ENCODE data around the gene CCDC88C. TPM values are rescaled to one million over a fixed set of nuclear protein-coding genes. Genes with fewer than 3 reads are reported as not detected.

CCDC88C gene
- total RNA-seq, 1 experiment from 2014 or later, result 19.7 TPM

GRCh38 chr14:91270188-91270587 is 147.4 kb downstream of the CCDC88C start:
- Histone ChIP-seq H3K4me3 (ENCODE audit: low read length) (no peak overlapping the region), H3K4me1 (ENCODE audit: insufficient read depth, low read length) (no peaks in the 10 kb centered on the region), H3F3A (ENCODE audit: low read length, unreplicated experiment) (no peaks in the 10 kb centered on the region), H3K9me3 (ENCODE audit: low read length) (no peaks in the 10 kb centered on the region), H3K79me2 (ENCODE audit: low read length) (no peaks in the 10 kb centered on the region), H3K27ac (ENCODE audit: low read length) (no peak overlapping the region), H2AFZ (ENCODE audit: low read length) (no peak overlapping the region), H4K20me1 (ENCODE audit: low read length) (no peaks in the 10 kb centered on the region), H3K9ac (ENCODE audit: low read length) (no peak overlapping the region), H3K9me2 (replicated peaks; ENCODE audit: low read length) (no peaks in the 10 kb centered on the region), H3K4me2 (ENCODE audit: low read length) (no peak overlapping the region), H3K36me3 (ENCODE audit: low read depth, low read length) (no peaks in the 10 kb centered on the region), H3K27me3 (ENCODE audit: low read length) (no peaks in the 10 kb centered on the region)
- ATAC-seq, result no peak
- DNase-seq, result no peak
- no TSS peak for BruUV-seq (replicated peaks)
- CTCF ChIA-PET, result no interaction called here
- POLR2A ChIA-PET (ENCODE audit: unreplicated experiment), result no interaction called here
- intact Hi-C loops (cut with micrococcal nuclease), result no loop called here
- TF ChIP-seq EZH2phosphoT487 (IDR thresholded peaks at IDR 0.05; ENCODE audit: borderline replicate concordance, low read length) (no peak), EZH2 (IDR thresholded peaks at IDR 0.05; ENCODE audit: low read length, unreplicated experiment) (no peak), CTCF (conservative IDR thresholded peaks at IDR 0.05; ENCODE audit: low read depth, low read length) (no peak)

- ChIA-PET CTCF (no interaction called here), POLR2A (ENCODE audit: unreplicated experiment) (interaction anchor here (0.6 kb wide), 1 partner anchor 51 kb away, joined by 15 read pairs; no protein-coding TSS in a partner anchor)
- H3F3A ChIP-seq (ENCODE audit: low read length, unreplicated experiment), result no peaks in the 10 kb centered on the region
- DNase-seq (no peak), ATAC-seq (no peak)
- H3K9ac ChIP-seq (ENCODE audit: low read length), result no peak overlapping the region
- H4K20me1 ChIP-seq (ENCODE audit: low read length), result no peaks in the 10 kb centered on the region
- intact Hi-C loops (cut with micrococcal nuclease), result no loop called here
- no peaks in the 10 kb centered on the region for H3K4me1 ChIP-seq (ENCODE audit: insufficient read depth, low read length)
- H3K27ac ChIP-seq (ENCODE audit: low read length), result no peak overlapping the region
- no peaks in the 10 kb centered on the region for H3K9me2 ChIP-seq (replicated peaks; ENCODE audit: low read length)
- no peaks in the 10 kb centered on the region for H3K79me2 ChIP-seq (ENCODE audit: low read length)
- H3K4me3 ChIP-seq (ENCODE audit: low read length), result no peak overlapping the region
- no peaks in the 10 kb centered on the region for H3K27me3 ChIP-seq (ENCODE audit: low read length)
- BruUV-seq (replicated peaks), result no TSS peak
- no peaks in the 10 kb centered on the region for H3K36me3 ChIP-seq (ENCODE audit: low read depth, low read length)
- no peak for TF ChIP-seq EZH2 (IDR thresholded peaks at IDR 0.05; ENCODE audit: low read length, unreplicated experiment)
- TF ChIP-seq CTCF (conservative IDR thresholded peaks at IDR 0.05; ENCODE audit: low read depth, low read length), result no peak
- no peak for TF ChIP-seq EZH2phosphoT487 (IDR thresholded peaks at IDR 0.05; ENCODE audit: borderline replicate concordance, low read length)
- H2AFZ ChIP-seq (ENCODE audit: low read length), result no peak overlapping the region
- no peak overlapping the region for H3K4me2 ChIP-seq (ENCODE audit: low read length)
- H3K9me3 ChIP-seq (ENCODE audit: low read length), result no peaks in the 10 kb centered on the region
Measured at GRCh38 chr14:91269076-91269991, 148.3 kb downstream of the CCDC88C start.

- BruUV-seq (replicated peaks), result no TSS peak
Measured at GRCh38 chr14:91267965-91268437, 149.6 kb downstream of the CCDC88C start.

More at GRCh38 chr14:91267965-91268437, 149.6 kb downstream of the CCDC88C start:
- no peaks in the 10 kb centered on the region for H3F3A ChIP-seq (ENCODE audit: low read length, unreplicated experiment)
- no peaks in the 10 kb centered on the region for H3K79me2 ChIP-seq (ENCODE audit: low read length)
- CTCF ChIA-PET, result no interaction called here
- no peaks in the 10 kb centered on the region for H3K9me2 ChIP-seq (replicated peaks; ENCODE audit: low read length)
- no peaks in the 10 kb centered on the region for H4K20me1 ChIP-seq (ENCODE audit: low read length)
- no peaks in the 10 kb centered on the region for H3K4me1 ChIP-seq (ENCODE audit: insufficient read depth, low read length)
- no peak overlapping the region for H3K4me2 ChIP-seq (ENCODE audit: low read length)
- DNase-seq (no peak), ATAC-seq (no peak)
- no peaks in the 10 kb centered on the region for H3K27me3 ChIP-seq (ENCODE audit: low read length)
- TF ChIP-seq EZH2 (IDR thresholded peaks at IDR 0.05; ENCODE audit: low read length, unreplicated experiment), result no peak
- no peak for TF ChIP-seq CTCF (conservative IDR thresholded peaks at IDR 0.05; ENCODE audit: low read depth, low read length)
- TF ChIP-seq EZH2phosphoT487 (IDR thresholded peaks at IDR 0.05; ENCODE audit: borderline replicate concordance, low read length), result no peak
- H3K9me3 ChIP-seq (ENCODE audit: low read length), result no peaks in the 10 kb centered on the region
- H3K36me3 ChIP-seq (ENCODE audit: low read depth, low read length), result no peaks in the 10 kb centered on the region
- H3K27ac ChIP-seq (ENCODE audit: low read length), result no peak overlapping the region
- intact Hi-C loops (cut with micrococcal nuclease), result no loop called here
- POLR2A ChIA-PET (ENCODE audit: unreplicated experiment), result interaction anchor here (0.6 kb wide), 1 partner anchor 16 kb away, joined by 3 read pairs; no protein-coding TSS in a partner anchor
- H2AFZ ChIP-seq (ENCODE audit: low read length), result no peak overlapping the region
- H3K9ac ChIP-seq (ENCODE audit: low read length), result no peak overlapping the region
- H3K4me3 ChIP-seq (ENCODE audit: low read length), result no peak overlapping the region

Measured in PC-3 (cell line).